ENCODE data around the gene SLC16A2. TPM values are rescaled to one million over a fixed set of nuclear protein-coding genes. Genes with fewer than 3 reads are reported as not detected.

Gene SLC16A2
- total RNA-seq, 1 donor from 2014 or later: 18.3 TPM

GRCh38 chrX:74438764-74439163 lies 17.5 kb downstream of the SLC16A2 start:
- peaks cover 4% of the 10 kb centered on the region for H3K9me3 Mint-ChIP-seq (ENCODE audit: low read depth)
- H3K27me3 Mint-ChIP-seq (ENCODE audit: low read depth): no peaks in the 10 kb centered on the region
- H3K36me3 Mint-ChIP-seq (ENCODE audit: low read depth): no peaks in the 10 kb centered on the region
- DNase-seq (ENCODE audit: low spot score): no peak
- H3K4me3 Mint-ChIP-seq (ENCODE audit: unreplicated experiment): no peak overlapping the region
- no peaks in the 10 kb centered on the region for H3K4me1 Mint-ChIP-seq (ENCODE audit: low read depth)
- no peak overlapping the region for H3K27ac Mint-ChIP-seq (ENCODE audit: unreplicated experiment)
- TF ChIP-seq CTCF (IDR thresholded peaks at IDR 0.05): no peak

GRCh38 chrX:74445099-74445498 lies 23.8 kb downstream of the SLC16A2 start:
- Mint-ChIP-seq H3K27ac (ENCODE audit: unreplicated experiment) (no peak overlapping the region), H3K9me3 (ENCODE audit: low read depth) (peaks cover 4% of the 10 kb centered on the region), H3K4me1 (ENCODE audit: low read depth) (peaks cover 4% of the 10 kb centered on the region), H3K4me3 (ENCODE audit: unreplicated experiment) (no peak overlapping the region), H3K36me3 (ENCODE audit: low read depth) (no peaks in the 10 kb centered on the region), H3K27me3 (ENCODE audit: low read depth) (no peaks in the 10 kb centered on the region)
- TF ChIP-seq CTCF (IDR thresholded peaks at IDR 0.05): no peak
- no peak for DNase-seq (ENCODE audit: low spot score)

DNA sequence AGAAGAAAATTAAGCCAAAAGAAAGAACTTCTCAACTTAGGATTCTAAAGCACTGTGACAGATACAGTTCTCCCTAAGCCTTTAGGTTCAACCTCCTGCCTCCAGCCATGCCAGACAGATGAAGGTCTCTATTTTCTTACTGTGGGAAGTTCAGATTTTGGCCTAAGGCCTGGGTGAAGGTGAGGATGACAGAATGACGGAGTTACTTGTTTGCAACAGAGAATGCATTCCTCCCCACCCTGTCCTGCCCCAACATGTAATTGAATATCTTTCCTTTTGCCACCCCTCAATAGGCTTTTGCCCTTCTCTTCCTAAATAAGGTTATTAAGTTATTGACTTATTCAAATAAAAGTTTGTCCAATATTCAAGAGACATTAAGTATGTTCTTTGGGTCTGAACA lies 25.6 kb downstream of the SLC16A2 start:
- no peaks in the 10 kb centered on the region for H3K27me3 Mint-ChIP-seq (ENCODE audit: low read depth)
- no peaks in the 10 kb centered on the region for H3K36me3 Mint-ChIP-seq (ENCODE audit: low read depth)
- no peaks in the 10 kb centered on the region for H3K9me3 Mint-ChIP-seq (ENCODE audit: low read depth)
- DNase-seq (ENCODE audit: low spot score): no peak
- H3K27ac Mint-ChIP-seq (ENCODE audit: unreplicated experiment): no peak overlapping the region
- H3K4me1 Mint-ChIP-seq (ENCODE audit: low read depth): peaks cover 19% of the 10 kb centered on the region
- no peak for TF ChIP-seq CTCF (IDR thresholded peaks at IDR 0.05)
- no peak overlapping the region for H3K4me3 Mint-ChIP-seq (ENCODE audit: unreplicated experiment)

GRCh38 chrX:74448669-74449068 lies 27.4 kb downstream of the SLC16A2 start:
- Mint-ChIP-seq H3K27me3 (ENCODE audit: low read depth) (no peaks in the 10 kb centered on the region), H3K4me3 (ENCODE audit: unreplicated experiment) (no peak overlapping the region), H3K36me3 (ENCODE audit: low read depth) (no peaks in the 10 kb centered on the region), H3K4me1 (ENCODE audit: low read depth) (peaks cover 19% of the 10 kb centered on the region), H3K27ac (ENCODE audit: unreplicated experiment) (no peak overlapping the region), H3K9me3 (ENCODE audit: low read depth) (no peaks in the 10 kb centered on the region)
- no peak for DNase-seq (ENCODE audit: low spot score)
- no peak for TF ChIP-seq CTCF (IDR thresholded peaks at IDR 0.05)

GRCh38 chrX:74449322-74449936 lies 28.1 kb downstream of the SLC16A2 start:
- no peak for DNase-seq (ENCODE audit: low spot score)
- no peak for TF ChIP-seq CTCF (IDR thresholded peaks at IDR 0.05)
- Mint-ChIP-seq H3K4me3 (ENCODE audit: unreplicated experiment) (no peak overlapping the region), H3K4me1 (ENCODE audit: low read depth) (peaks cover 19% of the 10 kb centered on the region), H3K9me3 (ENCODE audit: low read depth) (peaks cover 2% of the 10 kb centered on the region), H3K27ac (ENCODE audit: unreplicated experiment) (no peak overlapping the region), H3K36me3 (ENCODE audit: low read depth) (no peaks in the 10 kb centered on the region), H3K27me3 (ENCODE audit: low read depth) (no peaks in the 10 kb centered on the region)

Measured in chondrocyte (in vitro differentiated cells).